ENCODE results near the gene HAUS3. TPM values are rescaled to one million over a fixed set of nuclear protein-coding genes. Genes with fewer than 3 reads are reported as not detected.
A peak's percentile ranks its signal among the peaks of the same experiment; 100 is the strongest.

HAUS3 gene, protein sequence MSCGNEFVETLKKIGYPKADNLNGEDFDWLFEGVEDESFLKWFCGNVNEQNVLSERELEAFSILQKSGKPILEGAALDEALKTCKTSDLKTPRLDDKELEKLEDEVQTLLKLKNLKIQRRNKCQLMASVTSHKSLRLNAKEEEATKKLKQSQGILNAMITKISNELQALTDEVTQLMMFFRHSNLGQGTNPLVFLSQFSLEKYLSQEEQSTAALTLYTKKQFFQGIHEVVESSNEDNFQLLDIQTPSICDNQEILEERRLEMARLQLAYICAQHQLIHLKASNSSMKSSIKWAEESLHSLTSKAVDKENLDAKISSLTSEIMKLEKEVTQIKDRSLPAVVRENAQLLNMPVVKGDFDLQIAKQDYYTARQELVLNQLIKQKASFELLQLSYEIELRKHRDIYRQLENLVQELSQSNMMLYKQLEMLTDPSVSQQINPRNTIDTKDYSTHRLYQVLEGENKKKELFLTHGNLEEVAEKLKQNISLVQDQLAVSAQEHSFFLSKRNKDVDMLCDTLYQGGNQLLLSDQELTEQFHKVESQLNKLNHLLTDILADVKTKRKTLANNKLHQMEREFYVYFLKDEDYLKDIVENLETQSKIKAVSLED
- polyA plus RNA-seq (ENCODE audit: insufficient read length in 12 of 12) = 10 to 100 TPM in 11 of 12 donors, not detected in 1; 11.2 to 21.3 (median 14.3) TPM
- long read RNA-seq, donor 1, partial matches to known transcripts = 5 of 5 reads
- long read RNA-seq, donor 1, other reads (novel, unspliced or antisense) = 0 of 5 reads
- long read RNA-seq, donor 2, full-length matches to known transcripts = 2 of 2 reads
- long read RNA-seq, donor 2, partial matches to known transcripts = 0 of 2 reads
- long read RNA-seq, donor 2, other reads (novel, unspliced or antisense) = 0 of 2 reads
- long read RNA-seq, donor 3 = 0 reads
- long read RNA-seq, donor 4, partial matches to known transcripts = 0 of 1 reads
- long read RNA-seq, donor 4, other reads (novel, unspliced or antisense) = 0 of 1 reads
- long read RNA-seq, donor 5, full-length matches to known transcripts = 3 of 3 reads
- long read RNA-seq, donor 5, partial matches to known transcripts = 0 of 3 reads
- long read RNA-seq, donor 5, other reads (novel, unspliced or antisense) = 0 of 3 reads
- long read RNA-seq, donor 6, full-length matches to known transcripts = 2 of 2 reads
- long read RNA-seq, donor 6, partial matches to known transcripts = 0 of 2 reads
- long read RNA-seq, donor 6, other reads (novel, unspliced or antisense) = 0 of 2 reads
- long read RNA-seq, donor 7 = 0 reads
- long read RNA-seq, donor 8, full-length matches to known transcripts = 1 of 9 reads
- long read RNA-seq, donor 8, partial matches to known transcripts = 8 of 9 reads
- long read RNA-seq, donor 8, other reads (novel, unspliced or antisense) = 0 of 9 reads
- long read RNA-seq, donor 9, partial matches to known transcripts = 0 of 1 reads
- long read RNA-seq, donor 9, other reads (novel, unspliced or antisense) = 0 of 1 reads
- long read RNA-seq, donor 10, partial matches to known transcripts = 0 of 2 reads
- long read RNA-seq, donor 10, other reads (novel, unspliced or antisense) = 0 of 2 reads
- long read RNA-seq, donor 11, partial matches to known transcripts = 0 of 1 reads
- long read RNA-seq, donor 11, other reads (novel, unspliced or antisense) = 0 of 1 reads

DNA sequence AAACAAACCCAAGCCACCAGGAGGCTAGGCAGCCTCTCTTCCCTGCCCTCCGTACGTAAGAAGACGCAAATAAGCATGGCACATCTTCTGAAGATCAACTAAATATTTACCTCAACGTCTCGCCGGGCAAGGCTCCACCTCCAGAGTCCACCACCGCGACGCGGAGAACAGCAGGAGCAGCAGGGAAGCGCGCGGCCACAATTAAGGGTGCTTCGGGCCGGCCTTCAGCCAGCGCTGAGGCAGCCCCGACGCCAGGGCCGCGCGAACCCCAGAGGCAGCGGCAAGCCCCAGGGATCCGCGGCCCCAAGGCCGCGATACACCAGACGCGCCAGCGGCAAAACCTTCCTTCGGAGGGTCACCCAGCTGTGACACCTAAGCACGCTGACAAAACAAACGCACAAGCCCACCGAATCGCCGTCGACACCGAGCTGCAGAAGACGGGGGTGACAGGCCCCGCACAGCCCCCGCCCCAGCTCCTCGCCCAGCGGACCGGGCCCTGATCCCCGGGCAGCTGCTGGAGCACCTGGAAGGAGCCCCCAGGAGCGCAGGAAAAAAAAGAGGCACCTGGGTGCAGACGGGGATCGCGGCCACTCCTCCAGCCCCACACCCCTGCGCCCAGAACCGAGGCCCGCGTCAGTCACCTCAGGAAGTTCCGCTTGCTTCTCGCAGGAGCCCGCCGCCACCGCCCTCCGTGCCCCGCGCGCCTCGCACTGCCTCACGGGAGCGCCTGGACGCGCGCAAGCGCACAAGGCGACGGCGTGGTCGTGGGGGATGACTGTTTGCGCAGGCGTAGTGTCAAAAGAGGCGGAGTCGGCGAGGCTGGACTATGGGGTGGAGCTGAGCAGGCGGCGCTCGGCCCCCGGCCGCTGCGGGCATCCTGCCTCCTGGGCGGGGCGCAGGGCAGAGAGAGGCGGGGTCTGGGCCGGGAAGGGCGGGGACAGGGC is at the start of gene HAUS3, which contains the start of gene POLN:
HAUS3 (minus strand) TSS at position 712 of the 944 bp plus-strand sequence. CDS start 1,175 bp downstream, outside the sequence.
POLN (minus strand) TSS at position 712 of the 944 bp plus-strand sequence. CDS start 12,890 bp downstream, outside the sequence.
- DNase-seq = peak; percentile 99

DNA sequence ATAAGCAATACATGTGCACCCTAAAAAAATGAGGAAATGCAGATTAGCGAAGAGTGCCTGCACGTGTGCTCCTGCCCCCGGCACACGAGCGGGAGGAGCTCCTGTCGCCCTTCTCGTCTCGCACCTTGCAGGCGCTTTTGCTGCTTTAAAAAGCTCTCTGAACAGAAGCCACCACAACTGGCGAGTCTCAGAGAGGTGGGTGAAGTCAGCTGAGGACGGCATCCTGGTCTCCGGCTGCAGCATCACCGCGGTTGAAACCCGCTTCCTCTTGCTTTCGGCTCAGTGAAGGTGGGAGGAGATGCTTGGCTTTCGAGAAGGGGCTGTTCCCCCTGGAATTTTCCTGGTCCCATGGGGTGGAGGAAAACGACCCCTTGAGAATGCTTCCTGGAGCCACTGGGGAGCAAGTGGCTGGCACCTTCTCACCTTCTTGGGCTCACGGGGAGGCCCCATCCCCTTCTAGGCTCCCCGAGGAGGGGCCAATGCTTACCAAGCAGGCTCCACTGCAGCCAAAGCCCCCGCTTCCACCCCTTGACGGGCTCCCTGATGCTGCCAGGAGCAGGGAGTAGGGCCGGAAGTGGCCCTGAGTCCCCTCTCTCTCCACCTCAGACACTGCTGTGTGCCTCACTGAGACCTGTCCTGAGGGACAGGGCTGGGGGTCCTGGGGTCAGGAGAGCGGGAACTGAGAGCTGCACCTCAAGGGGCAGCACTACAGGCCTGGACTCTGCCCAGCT is 49.2 kb upstream of the HAUS3 start:
- DNase-seq = no peak

DNA sequence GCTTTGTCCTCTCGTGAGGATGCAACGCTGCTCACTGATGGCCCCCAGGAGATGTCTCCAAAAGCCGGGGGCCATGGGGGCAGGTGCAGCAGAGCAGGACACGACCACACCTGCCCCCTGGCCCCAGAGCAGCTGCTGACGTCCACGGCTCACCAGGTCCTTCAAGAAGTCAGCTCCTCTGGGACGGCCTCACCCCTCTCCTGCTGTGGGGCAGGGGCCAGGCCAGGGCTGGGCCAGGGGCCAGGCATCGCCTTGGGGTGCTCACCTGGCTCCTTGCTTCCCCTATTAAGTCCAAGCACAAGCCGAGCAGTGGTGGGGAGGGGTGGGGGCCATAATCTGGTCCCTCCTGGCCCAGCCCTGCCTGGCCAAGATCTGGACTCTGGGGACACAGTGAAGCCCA is 48.6 kb upstream of the HAUS3 start:
- DNase-seq = no peak

GRCh38 chr4:2289955-2290333 is 48.0 kb upstream of the HAUS3 start:
- DNase-seq = no peak

- no peak for DNase-seq
These were observed 47.5 kb upstream of the HAUS3 start for GRCh38 chr4:2289311-2289954.

DNA sequence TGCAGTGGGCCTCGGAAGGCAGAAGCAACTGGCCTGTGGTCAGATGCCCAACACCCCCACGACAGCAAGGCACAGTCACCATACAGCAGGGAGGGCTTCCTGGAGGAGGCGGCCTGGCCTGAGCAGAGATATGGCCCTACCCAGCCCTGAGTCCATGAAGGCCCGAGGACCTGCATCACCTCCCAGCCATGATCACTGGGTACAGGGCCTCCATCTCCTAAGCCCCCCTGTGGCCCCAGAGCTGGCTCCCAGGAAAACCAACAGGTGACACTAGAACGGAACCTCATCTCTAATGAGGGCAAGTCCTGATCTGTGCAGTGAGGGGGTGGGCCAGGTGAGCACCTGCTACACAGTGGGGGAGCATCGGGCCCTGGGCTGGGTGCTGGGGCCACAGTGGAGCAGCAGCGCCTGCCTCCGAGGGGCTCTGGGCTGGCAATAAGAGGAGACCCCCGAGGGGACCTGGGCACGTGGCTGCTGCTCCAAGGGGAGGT is 46.2 kb upstream of the HAUS3 start:
- DNase-seq = no peak

- no peak for DNase-seq
These were observed 45.6 kb upstream of the HAUS3 start for GRCh38 chr4:2287594-2287915.

DNA sequence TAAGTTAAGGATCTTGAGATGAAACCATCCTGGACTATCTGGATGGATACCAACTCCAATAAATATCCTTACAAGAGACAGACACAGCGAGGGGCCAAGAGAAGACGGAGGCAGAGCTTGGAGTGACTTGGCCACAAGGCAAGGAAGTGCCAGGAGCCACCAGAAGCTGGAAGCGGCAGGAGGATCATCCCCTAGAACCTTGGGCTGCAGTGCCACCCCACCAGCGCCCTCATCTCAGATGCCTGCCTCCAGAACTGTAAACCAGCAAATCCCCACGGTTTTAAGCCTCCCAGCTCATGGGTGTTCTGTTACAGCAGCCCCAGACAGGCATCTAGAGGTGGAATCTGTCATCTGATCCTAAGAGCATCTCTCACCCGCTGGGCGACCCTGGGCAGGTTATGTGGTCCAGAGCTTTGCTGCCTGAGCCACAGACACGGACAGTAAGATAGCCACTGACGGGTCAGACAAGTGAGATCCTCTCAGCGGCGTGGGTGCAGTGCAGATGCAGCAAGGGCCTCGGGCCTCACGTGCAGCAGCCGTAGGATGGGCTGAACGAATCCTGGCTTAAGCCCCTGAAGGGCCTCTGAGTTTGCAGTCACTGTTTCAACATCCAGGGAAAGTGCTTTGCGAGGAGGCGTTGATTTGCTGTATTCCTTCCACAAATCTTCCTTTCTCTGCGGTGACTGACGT is 45.1 kb upstream of the HAUS3 start:
- DNase-seq = no peak

GRCh38 chr4:2285613-2286381 is 43.9 kb upstream of the HAUS3 start:
- no peak for DNase-seq

DNA sequence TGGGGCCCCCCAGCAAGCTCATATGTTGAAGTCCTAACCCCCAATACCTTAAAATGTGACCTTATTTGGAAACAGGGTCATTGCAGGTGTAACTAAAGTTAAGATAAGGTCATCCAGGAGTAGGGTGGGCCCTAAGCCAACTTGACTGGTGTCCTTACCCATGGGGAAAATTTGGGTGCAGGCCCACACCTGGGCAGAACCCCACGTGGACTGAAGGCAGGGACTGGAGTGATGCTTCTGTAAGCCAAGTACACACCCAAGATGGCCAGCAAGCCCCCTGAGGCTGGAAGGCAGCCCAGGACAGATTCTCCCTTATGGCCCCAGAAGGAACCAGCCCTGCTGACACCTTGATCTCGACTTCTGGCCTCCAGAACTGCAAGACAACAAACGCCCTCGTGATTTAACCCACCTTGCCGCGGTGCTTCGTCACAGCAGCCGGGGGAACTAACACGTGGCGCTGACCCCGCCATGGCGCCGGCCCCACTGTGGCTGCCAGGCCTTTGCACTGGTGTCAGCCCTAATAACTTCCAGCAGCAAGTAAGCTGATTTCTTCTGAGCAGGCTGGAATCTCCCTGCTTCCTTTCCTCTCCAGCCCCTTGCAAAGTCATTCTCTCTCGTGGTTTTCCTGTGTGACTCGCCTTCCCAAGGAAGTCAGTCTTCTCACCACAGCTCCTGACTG is 43.2 kb upstream of the HAUS3 start:
- DNase-seq = no peak

- no peak for DNase-seq
These were observed 42.4 kb upstream of the HAUS3 start for GRCh38 chr4:2284161-2284933.

GRCh38 chr4:2283199-2283711 is 41.3 kb upstream of the HAUS3 start:
- DNase-seq = no peak

DNA sequence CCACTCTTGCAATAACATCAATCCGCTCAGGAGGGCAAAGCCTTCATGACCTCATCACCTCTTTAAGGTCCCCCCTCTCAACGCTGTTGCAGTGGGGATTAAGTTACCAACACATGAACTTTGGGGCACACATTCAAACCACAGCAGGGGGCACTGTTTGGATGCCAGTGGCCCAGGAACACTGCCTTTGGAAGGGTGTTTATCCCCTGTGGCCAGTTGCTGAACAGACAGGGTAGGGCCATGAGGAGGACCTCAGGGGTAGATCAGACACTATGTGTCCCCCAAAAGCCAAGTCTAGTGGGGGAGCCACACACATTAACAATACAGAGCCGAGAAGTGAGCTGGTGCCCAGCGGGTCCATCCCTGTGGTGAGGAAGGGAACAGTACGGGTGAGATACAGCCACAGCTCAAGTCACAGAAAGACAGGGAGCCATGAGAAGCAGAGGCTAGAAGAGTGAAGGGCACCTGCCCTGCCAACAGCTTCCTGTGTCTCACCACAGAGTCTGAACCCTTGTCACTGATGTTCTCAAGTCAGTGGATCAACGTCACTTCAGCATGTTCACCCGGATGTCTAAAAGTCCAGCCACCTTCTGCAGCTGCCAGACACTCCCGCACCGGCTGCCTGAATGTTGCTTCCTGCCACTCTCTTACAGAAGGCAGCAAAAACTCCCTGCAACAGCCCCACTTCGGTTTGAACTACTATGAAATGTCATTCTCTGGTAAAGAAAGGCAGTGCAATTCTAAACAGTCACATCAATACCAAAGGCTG is 39.8 kb upstream of the HAUS3 start:
- DNase-seq = no peak

- no peak for DNase-seq
These were observed 38.8 kb upstream of the HAUS3 start for GRCh38 chr4:2280531-2281300.

All from muscle of arm (tissue), 14 donors.